ENCODE results near the gene HESX1.

- TF ChIP-seq CTCF (IDR thresholded peaks at IDR 0.05; ENCODE audit: borderline replicate concordance, extremely low read depth, low read length, poor library complexity, severe bottlenecking) (no peak), EZH2 (IDR thresholded peaks at IDR 0.05; ENCODE audit: borderline replicate concordance, low read depth, low read length, severe bottlenecking) (no peak)
Measured at GRCh38 chr3:57151749-57152148, 48.0 kb downstream of the HESX1 start.
